ENCODE measurements around the gene MMGT1. TPM values are rescaled to one million over a fixed set of nuclear protein-coding genes. Genes with fewer than 3 reads are reported as not detected.
A peak's percentile ranks its signal among the peaks of the same experiment; 100 is the strongest.
"Not testable (repeated sequence)": the region's sequence is repeated elsewhere in the genome, so short reads cannot be mapped to it uniquely, and the experiment has no call there.

Gene MMGT1
- total RNA-seq, 1 donor from 2014 or later: 26.0 TPM

GRCh38 chrX:135923353-135923752 lies 50.4 kb downstream of the MMGT1 start:
- no peaks in the 10 kb centered on the region for H4K20me1 ChIP-seq (ENCODE audit: low read depth)
- H3K4me1 ChIP-seq: no peaks in the 10 kb centered on the region
- Mint-ChIP-seq H3K27me3 (ENCODE audit: insufficient read depth, low read depth) (peaks cover 2% of the 10 kb centered on the region), H3K4me3 (no peak overlapping the region), H3K27ac (no peak overlapping the region), H3K4me1 (no peaks in the 10 kb centered on the region), H3K9me3 (no peaks in the 10 kb centered on the region), H3K36me3 (no peaks in the 10 kb centered on the region)
- no peak overlapping the region for H3K27ac ChIP-seq
- TF ChIP-seq EZH2phosphoT487 (IDR thresholded peaks at IDR 0.05) (no peak), CTCF (IDR thresholded peaks at IDR 0.05) (peak; percentile 39), EZH2 (IDR thresholded peaks at IDR 0.05) (no peak)
- H3F3A ChIP-seq (ENCODE audit: low read depth): no peaks in the 10 kb centered on the region
- peak; percentile 3 for DNase-seq (ENCODE audit: low spot score)
- no peak overlapping the region for H3K9ac ChIP-seq
- H3K79me2 ChIP-seq (ENCODE audit: low read depth): no peaks in the 10 kb centered on the region
- no peaks in the 10 kb centered on the region for H3K36me3 ChIP-seq
- H2AFZ ChIP-seq (replicated peaks): no peak overlapping the region
- H3K4me3 ChIP-seq: no peak overlapping the region
- H3K4me2 ChIP-seq: no peak overlapping the region
- H3K9me3 ChIP-seq (ENCODE audit: low read depth): no peaks in the 10 kb centered on the region
- H3K27me3 ChIP-seq: no peaks in the 10 kb centered on the region

GRCh38 chrX:135920516-135920915 lies 53.3 kb downstream of the MMGT1 start:
- not testable (repeated sequence) for H3K9me3 ChIP-seq (ENCODE audit: low read depth); H2AFZ ChIP-seq (replicated peaks); H3K4me1 ChIP-seq; H3K4me3 ChIP-seq; H3K27ac ChIP-seq; H3K36me3 ChIP-seq; H3F3A ChIP-seq (ENCODE audit: low read depth); H4K20me1 ChIP-seq (ENCODE audit: low read depth); H3K36me3 Mint-ChIP-seq; H3K4me3 Mint-ChIP-seq; H3K27ac Mint-ChIP-seq; H3K27me3 ChIP-seq; DNase-seq (ENCODE audit: low spot score); H3K4me2 ChIP-seq; H3K4me1 Mint-ChIP-seq; H3K27me3 Mint-ChIP-seq (ENCODE audit: insufficient read depth, low read depth); H3K79me2 ChIP-seq (ENCODE audit: low read depth); H3K9me3 Mint-ChIP-seq; H3K9ac ChIP-seq

DNA sequence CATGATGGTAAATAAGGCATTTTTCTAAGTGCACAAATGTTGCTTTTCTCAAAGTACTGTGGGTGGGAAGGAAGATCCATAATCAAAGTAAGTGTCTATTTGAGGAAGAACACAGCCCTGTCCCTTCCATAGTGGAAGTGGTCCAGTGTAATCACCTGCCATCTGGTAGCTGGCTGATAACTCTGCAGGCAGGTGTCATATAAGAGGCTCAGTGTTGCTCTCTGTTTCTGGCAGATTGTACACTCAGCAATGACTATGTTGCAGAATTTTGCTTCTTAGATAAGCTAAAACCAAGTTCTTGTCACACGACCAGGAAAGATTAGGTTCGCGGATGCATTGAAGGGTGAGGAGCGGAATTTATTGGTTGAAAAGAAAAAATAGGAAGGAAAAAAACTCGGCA lies 59.4 kb downstream of the MMGT1 start:
- H3K4me2 ChIP-seq: no peak overlapping the region
- Mint-ChIP-seq H3K9me3 (no peaks in the 10 kb centered on the region), H3K4me1 (no peaks in the 10 kb centered on the region), H3K27ac (no peak overlapping the region), H3K27me3 (ENCODE audit: insufficient read depth, low read depth) (peaks cover 7% of the 10 kb centered on the region), H3K4me3 (no peak overlapping the region), H3K36me3 (no peaks in the 10 kb centered on the region)
- H4K20me1 ChIP-seq (ENCODE audit: low read depth): no peaks in the 10 kb centered on the region
- no peaks in the 10 kb centered on the region for H3K27me3 ChIP-seq
- no peaks in the 10 kb centered on the region for H3K9me3 ChIP-seq (ENCODE audit: low read depth)
- TF ChIP-seq EZH2phosphoT487 (IDR thresholded peaks at IDR 0.05) (no peak), CTCF (IDR thresholded peaks at IDR 0.05) (no peak), EZH2 (IDR thresholded peaks at IDR 0.05) (no peak)
- H3K79me2 ChIP-seq (ENCODE audit: low read depth): no peaks in the 10 kb centered on the region
- no peaks in the 10 kb centered on the region for H3K4me1 ChIP-seq
- H3K27ac ChIP-seq: no peak overlapping the region
- no peaks in the 10 kb centered on the region for H3K36me3 ChIP-seq
- no peak overlapping the region for H3K4me3 ChIP-seq
- no peak overlapping the region for H3K9ac ChIP-seq
- no peak overlapping the region for H2AFZ ChIP-seq (replicated peaks)
- DNase-seq (ENCODE audit: low spot score): no peak
- H3F3A ChIP-seq (ENCODE audit: low read depth): no peaks in the 10 kb centered on the region

Other genes starting within 250 kb of the MMGT1 start
- gene CT45A3, start 205.8 kb downstream of the MMGT1 start, total RNA-seq (ENCODE audit: low replicate concordance): not detected in 2 replicates
- not detected in 2 replicates for gene CT45A5, start 188.5 kb downstream of the MMGT1 start, total RNA-seq (ENCODE audit: low replicate concordance)
- not detected in 2 replicates for gene CT45A6, start 171.2 kb downstream of the MMGT1 start, total RNA-seq (ENCODE audit: low replicate concordance)
- gene CT45A2, start 154.0 kb downstream of the MMGT1 start, total RNA-seq (ENCODE audit: low replicate concordance): not detected in 2 replicates
- gene CT45A7, start 136.7 kb downstream of the MMGT1 start, total RNA-seq (ENCODE audit: low replicate concordance): not detected in 2 replicates
- not detected in 2 replicates for gene CT45A8, start 119.5 kb downstream of the MMGT1 start, total RNA-seq (ENCODE audit: low replicate concordance)
- not detected in 2 replicates for gene CT45A9, start 102.2 kb downstream of the MMGT1 start, total RNA-seq (ENCODE audit: low replicate concordance)
- not detected in 2 replicates for gene CT45A10, start 80.5 kb downstream of the MMGT1 start, total RNA-seq (ENCODE audit: low replicate concordance)
- gene SAGE1, start 80.3 kb downstream of the MMGT1 start, total RNA-seq (ENCODE audit: low replicate concordance): not detected in 2 replicates
- gene SLC9A6, start 11.4 kb upstream of the MMGT1 start, total RNA-seq (ENCODE audit: low replicate concordance): 23.5 and 24.2 TPM in 2 replicates
- 62.1 and 67.6 TPM in 2 replicates for gene FHL1, start 173.5 kb upstream of the MMGT1 start, total RNA-seq (ENCODE audit: low replicate concordance)

All from neural progenitor cell (in vitro differentiated cells).